K562 treated with DMSO at 1 percent for 4 hours (cell line): ENCODE results near the gene FTCD. TPM values are rescaled to one million over a fixed set of nuclear protein-coding genes. Genes with fewer than 3 reads are reported as not detected.

Experiments used
- total RNA-seq: library from RNA; unstranded; fragments of 300-600 nt; gene quantifications from 2 replicates; pipeline ENCODE4 v1.2.3, GENCODE V29; 2022; ENCODE audit not compliant: insufficient read depth

Gene FTCD, protein sequence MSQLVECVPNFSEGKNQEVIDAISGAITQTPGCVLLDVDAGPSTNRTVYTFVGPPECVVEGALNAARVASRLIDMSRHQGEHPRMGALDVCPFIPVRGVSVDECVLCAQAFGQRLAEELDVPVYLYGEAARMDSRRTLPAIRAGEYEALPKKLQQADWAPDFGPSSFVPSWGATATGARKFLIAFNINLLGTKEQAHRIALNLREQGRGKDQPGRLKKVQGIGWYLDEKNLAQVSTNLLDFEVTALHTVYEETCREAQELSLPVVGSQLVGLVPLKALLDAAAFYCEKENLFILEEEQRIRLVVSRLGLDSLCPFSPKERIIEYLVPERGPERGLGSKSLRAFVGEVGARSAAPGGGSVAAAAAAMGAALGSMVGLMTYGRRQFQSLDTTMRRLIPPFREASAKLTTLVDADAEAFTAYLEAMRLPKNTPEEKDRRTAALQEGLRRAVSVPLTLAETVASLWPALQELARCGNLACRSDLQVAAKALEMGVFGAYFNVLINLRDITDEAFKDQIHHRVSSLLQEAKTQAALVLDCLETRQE
- total RNA-seq, result 0.79 TPM in 1 of 2 replicates, not detected in the other

DNA sequence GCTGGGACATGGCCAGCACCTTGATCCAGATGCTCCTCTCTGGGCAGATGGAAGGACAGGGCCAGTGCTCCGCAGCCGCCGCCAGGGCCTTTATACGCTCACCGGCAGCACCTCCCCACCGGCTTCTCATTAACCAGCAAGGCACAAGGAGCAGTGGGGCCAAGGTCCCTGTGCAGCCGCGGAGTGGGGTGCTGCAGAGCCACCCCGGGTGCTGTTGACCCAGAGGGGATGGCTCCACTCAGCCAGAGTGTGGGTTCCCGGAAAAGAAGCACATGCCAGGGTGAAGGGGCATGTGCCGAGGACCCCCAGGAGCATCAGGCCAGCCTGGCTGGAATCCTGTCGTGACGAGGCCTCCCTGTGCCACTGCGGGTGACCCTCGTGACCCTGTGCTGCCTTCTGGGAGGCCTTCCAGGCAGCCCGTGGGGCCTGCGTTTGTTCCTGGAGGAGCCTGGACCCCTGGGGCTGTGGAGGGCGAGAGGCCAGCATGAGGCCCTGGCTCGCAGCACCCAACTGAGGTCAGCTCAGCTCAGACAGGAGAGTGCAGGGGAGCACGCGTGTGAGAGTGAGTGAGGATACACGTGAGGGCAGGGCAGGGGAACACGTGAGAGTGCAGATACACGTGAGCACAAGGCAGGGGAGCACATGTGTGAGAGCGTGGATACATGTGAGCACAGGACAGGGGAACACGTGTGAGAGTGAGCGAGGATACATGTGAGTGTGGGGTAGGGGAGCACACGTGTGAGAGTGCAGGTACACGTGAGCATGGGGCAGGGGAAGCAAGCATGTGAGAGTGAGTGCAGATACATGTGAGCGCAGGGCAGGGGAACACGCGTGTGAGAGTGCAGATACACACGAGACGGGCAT is at the start of gene FTCD:
Gene FTCD, minus strand, starts transcription at position 66 of the 864 bp plus-strand sequence. Its CDS starts 56 bp downstream, at position 10.

GRCh38 chr21:46183910-46184624 is 28.7 kb upstream of the FTCD start, which contains the start of gene SPATC1L:
SPATC1L (minus strand) TSS chr21:46184459; CDS start chr21:46182816, 1,643 bp downstream.

GRCh38 chr21:46097336-46098293 is 57.8 kb downstream of the FTCD start, which contains the start of gene COL6A2:
COL6A2 (plus strand) TSS chr21:46098112.

Other genes starting within 250 kb of the FTCD start
- gene COL6A1, start 173.8 kb downstream of the FTCD start, total RNA-seq, result 1.1 and 2.6 TPM in 2 replicates
- gene COL6A2, start 57.5 kb downstream of the FTCD start, total RNA-seq, result 7.0 and 15.1 TPM in 2 replicates
- 104 and 133 TPM in 2 replicates for gene SPATC1L, start 28.9 kb upstream of the FTCD start, total RNA-seq
- gene LSS, start 73.2 kb upstream of the FTCD start, total RNA-seq, result 33.7 and 44.9 TPM in 2 replicates
- gene MCM3AP, start 130.0 kb upstream of the FTCD start, total RNA-seq, result 92.3 and 106 TPM in 2 replicates
- gene YBEY, start 130.8 kb upstream of the FTCD start, total RNA-seq, result 18.7 and 34.5 TPM in 2 replicates
- gene C21orf58, start 168.3 kb upstream of the FTCD start, total RNA-seq, result 23.2 and 28.5 TPM in 2 replicates
- 26.5 and 49.7 TPM in 2 replicates for gene PCNT, start 168.6 kb upstream of the FTCD start, total RNA-seq